GM12878 (cell line): ENCODE data around the gene DONSON. TPM values are rescaled to one million over a fixed set of nuclear protein-coding genes. Genes with fewer than 3 reads are reported as not detected.

ENCODE experiments used
- ATAC-seq: fragments of 200-7000 bp; cut with Tn5 transposase; 3 replicates; pipeline ENCODE4 v1.9.1; 2020; ENCODE audit warnings: mild to moderate bottlenecking, moderate library complexity
- BruUV-seq: library from RNA; stranded (reverse); fragments of 400-500 nt; replicated peaks from 2 replicates; lab custom pipeline; 2021; lab: Mats Ljungman, UMichigan
- CTCF ChIA-PET: fragments of 300-600 bp; sonication (Branson Sonifier 250); formaldehyde crosslinking; extraction: SDS; loops from one replicate; lab custom pipeline; 2021; ENCODE audit warnings: inconsistent platforms; lab: Yijun Ruan, JAX
- POLR2A ChIA-PET: fragments of 350-600 bp; formaldehyde crosslinking; extraction: SDS; loops from one replicate; lab custom pipeline; 2021; ENCODE audit warnings: inconsistent platforms; lab: Charles Lee
- RAD21 ChIA-PET: fragments of 300-600 bp; sonication (Branson Sonifier 250); formaldehyde crosslinking; loops from one replicate; lab custom pipeline; 2023; ENCODE audit warnings: antibody characterized with exemption; ENCODE audit not compliant: unreplicated experiment; lab: Charles Lee
- SMC1A ChIA-PET: fragments of 300-600 bp; sonication (Branson Sonifier 250); formaldehyde crosslinking; loops from one replicate; lab custom pipeline; 2023; ENCODE audit not compliant: unreplicated experiment, uncharacterized antibody; lab: Charles Lee
- DNase-seq: peaks from one replicate; pipeline ENCODE4 v3.0.0-alpha.2; 2011; ENCODE audit warnings: low read depth, low spot score
- FAIRE-seq: peaks from 3 replicates; lab custom pipeline; 2011; peaks lifted over from hg19 to GRCh38; lab: Jason Lieb, UNC
- H2AFZ ChIP-seq: 2 replicates; pipeline ENCODE4 v1.6.0; 2011; ENCODE audit warnings: low read depth, low read length, control low read depth; ENCODE audit not compliant: control insufficient read depth
- H3K27ac ChIP-seq: 2 replicates; pipeline ENCODE4 v1.5.1; 2011; ENCODE audit warnings: control low read depth; ENCODE audit not compliant: control insufficient read depth, insufficient read depth
- H3K27me3 ChIP-seq, 2 experiments: replicated peaks in 1 of 2; 2 replicates each; pipeline versions ENCODE4 v1.6.0 to v1.6.1; 2011; ENCODE audit warnings: low read length in 1 of 2; ENCODE audit not compliant: control insufficient read depth in 2 of 2, insufficient read depth in 2 of 2
- H3K36me3 ChIP-seq, 2 experiments: 2 replicates each; pipeline ENCODE4 v1.5.1; 2011; ENCODE audit warnings: low read length in 1 of 2; ENCODE audit not compliant: control insufficient read depth in 2 of 2, insufficient read depth in 2 of 2
- H3K4me1 ChIP-seq: 2 replicates; pipeline ENCODE4 v1.6.1; 2011; ENCODE audit warnings: mild to moderate bottlenecking, low read length, moderate library complexity, mixed read lengths; ENCODE audit not compliant: control insufficient read depth, insufficient read depth
- H3K4me2 ChIP-seq: 2 replicates; pipeline ENCODE4 v1.6.0; 2011; ENCODE audit warnings: control low read depth; ENCODE audit not compliant: control insufficient read depth, insufficient read depth
- H3K4me3 ChIP-seq: fragments of 200-600 bp; sonication (generic); 2 replicates; pipeline ENCODE4 v1.5.1; 2016
- H3K79me2 ChIP-seq: 2 replicates; pipeline ENCODE4 v1.6.0; 2011; ENCODE audit warnings: low read length; ENCODE audit not compliant: control insufficient read depth, insufficient read depth
- H3K9ac ChIP-seq: 2 replicates; pipeline ENCODE4 v1.8.0; 2011; ENCODE audit warnings: low read length, control low read depth, mixed read lengths; ENCODE audit not compliant: control insufficient read depth, insufficient read depth
- H3K9me3 ChIP-seq: replicated peaks from 3 replicates; pipeline ENCODE4 v1.5.1; 2011; ENCODE audit warnings: mild to moderate bottlenecking, low read length; ENCODE audit not compliant: control insufficient read depth, insufficient read depth
- H4K20me1 ChIP-seq: 2 replicates; pipeline ENCODE4 v1.6.0; 2011; ENCODE audit not compliant: control insufficient read depth, insufficient read depth
- CHD2 ChIP-seq: IDR thresholded peaks from 2 replicates; pipeline ENCODE4 v1.6.1; 2011; ENCODE audit warnings: low read depth, low read length, improper control_type of control experiment, borderline replicate concordance
- EP300 ChIP-seq, 2 experiments: fragments of 150-350 bp in 1 of 2; IDR thresholded peaks; 2 replicates each; pipeline ENCODE4 v1.6.1; 2011 to 2012; ENCODE audit warnings: low read depth in 2 of 2, low read length in 2 of 2, borderline replicate concordance in 1 of 2, improper control_type of control experiment in 1 of 2, inconsistent platforms in 1 of 2; ENCODE audit not compliant: control insufficient read depth in 1 of 2
- EZH2 ChIP-seq: IDR thresholded peaks from 2 replicates; pipeline ENCODE4 v1.6.1; 2012; ENCODE audit warnings: low read depth, mild to moderate bottlenecking, control low read depth, inconsistent platforms, low read length, borderline replicate concordance; ENCODE audit not compliant: control insufficient read depth
- HDGF ChIP-seq: fragments of 450-650 bp; IDR thresholded peaks from 2 replicates; pipeline ENCODE4 v1.6.1; 2016; ENCODE audit warnings: antibody characterized with exemption
- KAT2A ChIP-seq: conservative IDR thresholded peaks from 2 replicates; pipeline ENCODE4 v1.6.1; 2011; ENCODE audit warnings: low read depth, low read length; ENCODE audit not compliant: control insufficient read depth
- MTA3 ChIP-seq: IDR thresholded peaks from 2 replicates; pipeline ENCODE4 v1.6.1; 2012; ENCODE audit warnings: low read length, inconsistent platforms, borderline replicate concordance
- POLR2A ChIP-seq: IDR thresholded peaks from 2 replicates; pipeline ENCODE4 v1.6.1; 2011; ENCODE audit warnings: low read depth, mild to moderate bottlenecking, low read length
- POU2F2 ChIP-seq: IDR thresholded peaks from 3 replicates; pipeline ENCODE4 v1.6.1; 2011; ENCODE audit warnings: low read depth, mild to moderate bottlenecking, low read length, borderline replicate concordance
- RAD51 ChIP-seq: fragments of 450-650 bp; IDR thresholded peaks from 2 replicates; pipeline ENCODE4 v1.6.1; 2016; ENCODE audit warnings: moderate library complexity, mild to moderate bottlenecking, inconsistent platforms
- YY1 ChIP-seq: IDR thresholded peaks from 2 replicates; pipeline ENCODE4 v1.6.1; 2011; ENCODE audit warnings: low read depth, mild to moderate bottlenecking, low read length
- WGBS: methylation state at CpG from one replicate; pipeline ENCODE4 v1.1.6; 2016; ENCODE audit warnings: low lambda C conversion rate; ENCODE audit not compliant: insufficient replicate concordance, insufficient coverage; ENCODE audit errors: missing lambda C conversion rate; 5-methylcytosine and 5-hydroxymethylcytosine counted together
- in situ Hi-C: fragments of 300-500 bp; cut with MboI; formaldehyde crosslinking; loops from 9 replicates; pipeline ENCODE4 v1.14.3; 2018; ENCODE audit warnings: mixed read lengths
- intact Hi-C: fragments of 100-400 bp; cut with micrococcal nuclease; formaldehyde crosslinking; loops from one replicate; pipeline ENCODE4 v1.14.2; 2022; ENCODE audit not compliant: unreplicated experiment
- polyA plus RNA-seq, 11 experiments: library from polyadenylated mRNA; depleted of rRNA in 4 of 11; unstranded in 6 of 11; stranded (reverse) in 5 of 11; fragments of >200 nt; fragmentation: Nextera tagmentation in 4 of 11; fragmentation: Illumina TruSeq in 1 of 11; extraction: Ambion mirVana in 4 of 11; extraction: Trizol in 1 of 11; gene quantifications; 1 replicate in 1 of 11; 2 replicates in 10 of 11; pipeline versions ENCODE4 v1.2.1 to v1.2.3, GENCODE V29; 2011 to 2016; ENCODE audit warnings: inconsistent platforms in 2 of 11, missing spikeins in 2 of 11, low read depth in 1 of 11
- total RNA-seq, 4 experiments: library from RNA; depleted of rRNA in 3 of 4; stranded (reverse); fragments of >200 nt in 3 of 4; fragmentation: Illumina TruSeq in 1 of 4; extraction: Trizol in 1 of 4; gene quantifications; 2 replicates each; pipeline versions ENCODE4 v1.2.1 to v1.2.3, GENCODE V29; 2013 to 2021
- TF ChIP-seq, protein P1 (sequence below): fragments of 450-650 bp; formaldehyde crosslinking; IDR thresholded peaks from 2 replicates; pipeline ENCODE4 v1.4.0; 2020; ENCODE audit warnings: mild to moderate bottlenecking, moderate library complexity
- TF ChIP-seq, protein P2 (sequence below), 3 experiments: IDR thresholded peaks in 2 of 3; conservative IDR thresholded peaks in 1 of 3; 2 replicates each; pipeline ENCODE4 v1.5.1; 2011; ENCODE audit warnings: low read depth in 3 of 3, low read length in 3 of 3, mild to moderate bottlenecking in 3 of 3, control low read depth in 2 of 3, moderate library complexity in 2 of 3, inconsistent platforms in 1 of 3, mixed read lengths in 1 of 3; ENCODE audit not compliant: control insufficient read depth in 2 of 3, insufficient read depth in 1 of 3; ENCODE audit errors: extremely low read depth in 1 of 3
- TF ChIP-seq, protein P3 (sequence below): fragments of 450-650 bp; IDR thresholded peaks from 2 replicates; pipeline ENCODE4 v1.6.1; 2018; ENCODE audit warnings: borderline replicate concordance, mild to moderate bottlenecking; ENCODE audit not compliant: partially characterized antibody

DONSON gene
- total and polyA plus RNA-seq, 10 of the 15 experiments (the other 5 are each of a cell fraction or from before 2014, with no cell fraction given) = 13.6 to 51.2 (median 32.2) TPM

DNA sequence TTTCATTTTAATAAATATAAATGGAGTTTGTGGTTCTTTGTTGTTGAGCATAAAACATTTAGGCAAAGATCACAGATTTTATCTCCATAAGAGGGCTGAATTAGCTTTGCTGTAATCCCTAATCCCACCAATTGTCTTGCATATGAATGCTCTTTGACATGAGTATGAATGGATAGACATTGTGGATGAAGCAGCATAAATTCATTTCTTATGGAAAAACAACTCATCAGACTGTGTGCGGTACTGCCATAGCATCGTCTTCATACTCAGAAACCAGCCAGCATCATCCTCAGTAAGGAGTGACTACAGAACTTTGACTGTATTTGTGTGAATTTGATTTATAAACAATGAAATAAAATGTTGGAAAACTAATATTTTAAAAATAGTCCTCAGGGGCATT is 26.1 kb downstream of the DONSON start (continued):
- TF ChIP-seq, protein P1, sequence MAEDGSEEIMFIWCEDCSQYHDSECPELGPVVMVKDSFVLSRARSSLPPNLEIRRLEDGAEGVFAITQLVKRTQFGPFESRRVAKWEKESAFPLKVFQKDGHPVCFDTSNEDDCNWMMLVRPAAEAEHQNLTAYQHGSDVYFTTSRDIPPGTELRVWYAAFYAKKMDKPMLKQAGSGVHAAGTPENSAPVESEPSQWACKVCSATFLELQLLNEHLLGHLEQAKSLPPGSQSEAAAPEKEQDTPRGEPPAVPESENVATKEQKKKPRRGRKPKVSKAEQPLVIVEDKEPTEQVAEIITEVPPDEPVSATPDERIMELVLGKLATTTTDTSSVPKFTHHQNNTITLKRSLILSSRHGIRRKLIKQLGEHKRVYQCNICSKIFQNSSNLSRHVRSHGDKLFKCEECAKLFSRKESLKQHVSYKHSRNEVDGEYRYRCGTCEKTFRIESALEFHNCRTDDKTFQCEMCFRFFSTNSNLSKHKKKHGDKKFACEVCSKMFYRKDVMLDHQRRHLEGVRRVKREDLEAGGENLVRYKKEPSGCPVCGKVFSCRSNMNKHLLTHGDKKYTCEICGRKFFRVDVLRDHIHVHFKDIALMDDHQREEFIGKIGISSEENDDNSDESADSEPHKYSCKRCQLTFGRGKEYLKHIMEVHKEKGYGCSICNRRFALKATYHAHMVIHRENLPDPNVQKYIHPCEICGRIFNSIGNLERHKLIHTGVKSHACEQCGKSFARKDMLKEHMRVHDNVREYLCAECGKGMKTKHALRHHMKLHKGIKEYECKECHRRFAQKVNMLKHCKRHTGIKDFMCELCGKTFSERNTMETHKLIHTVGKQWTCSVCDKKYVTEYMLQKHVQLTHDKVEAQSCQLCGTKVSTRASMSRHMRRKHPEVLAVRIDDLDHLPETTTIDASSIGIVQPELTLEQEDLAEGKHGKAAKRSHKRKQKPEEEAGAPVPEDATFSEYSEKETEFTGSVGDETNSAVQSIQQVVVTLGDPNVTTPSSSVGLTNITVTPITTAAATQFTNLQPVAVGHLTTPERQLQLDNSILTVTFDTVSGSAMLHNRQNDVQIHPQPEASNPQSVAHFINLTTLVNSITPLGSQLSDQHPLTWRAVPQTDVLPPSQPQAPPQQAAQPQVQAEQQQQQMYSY (CRISPR knock-in tag) = no peak
- TF ChIP-seq KAT2A (no peak), CHD2 (no peak), MTA3 (no peak), HDGF (no peak)

DNA sequence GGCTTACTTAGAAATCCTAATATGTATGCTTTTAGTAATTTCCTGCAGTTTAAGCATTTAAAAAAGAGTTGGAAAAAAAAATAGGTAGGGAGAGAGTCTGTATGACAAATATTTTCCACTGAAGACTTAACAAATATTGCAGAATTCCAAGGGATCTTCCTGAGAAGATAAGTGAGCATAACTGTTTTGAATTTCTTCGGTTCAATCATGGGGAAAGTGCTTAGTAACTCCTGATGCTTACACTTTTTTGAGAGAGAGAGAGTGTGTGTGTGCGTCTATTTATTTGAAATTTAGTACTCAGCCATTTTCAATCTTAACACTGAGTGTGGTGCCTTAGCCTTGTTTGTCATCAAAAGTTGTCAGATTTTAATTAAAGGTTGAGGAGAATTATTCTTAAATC is 27.1 kb downstream of the DONSON start:
- Histone ChIP-seq H4K20me1 (no peaks in the 10 kb centered on the region), H2AFZ (no peak overlapping the region), H3K4me1 (no peaks in the 10 kb centered on the region), H3K9ac (no peak overlapping the region), H3K36me3 (peaks cover 14 to 30% of the 10 kb centered on the region in 2 experiments), H3K4me3 (no peak overlapping the region), H3K4me2 (no peak overlapping the region), H3K9me3 (no peaks in the 10 kb centered on the region), H3K27me3 (no peaks in the 10 kb centered on the region), H3K27ac (no peak overlapping the region), H3K79me2 (peaks cover 13% of the 10 kb centered on the region)
- FAIRE-seq (no peak), DNase-seq (no peak), ATAC-seq (no peak)
- in situ Hi-C loops (no loop called here), intact Hi-C loops (no loop called here)
- BruUV-seq = no TSS peak
- ChIA-PET CTCF (no interaction called here), RAD21 (interaction anchor here (0.8 kb wide), 1 partner anchor 23 kb away, joined by 3 read pairs; no protein-coding TSS in a partner anchor), SMC1A (interaction anchor here (0.5 kb wide), 1 partner anchor 100 kb away, joined by 3 read pairs; no protein-coding TSS in a partner anchor), POLR2A (interaction anchor here (0.6 kb wide), 1 partner anchor 39 kb away, joined by 5 read pairs; no protein-coding TSS in a partner anchor)
- 100% methylated on average over 2 of the region's 2 CpGs for WGBS
- TF ChIP-seq RAD51 (no peak), YY1 (no peak), EP300 (IDR thresholded peaks at IDR 0.05; ENCODE audit: borderline replicate concordance in 1 of 2, control insufficient read depth in 1 of 2, low read depth in 2 of 2, low read length in 2 of 2) (no peak), POLR2A (no peak), POU2F2 (no peak), EZH2 (no peak)
- TF ChIP-seq, protein P2, sequence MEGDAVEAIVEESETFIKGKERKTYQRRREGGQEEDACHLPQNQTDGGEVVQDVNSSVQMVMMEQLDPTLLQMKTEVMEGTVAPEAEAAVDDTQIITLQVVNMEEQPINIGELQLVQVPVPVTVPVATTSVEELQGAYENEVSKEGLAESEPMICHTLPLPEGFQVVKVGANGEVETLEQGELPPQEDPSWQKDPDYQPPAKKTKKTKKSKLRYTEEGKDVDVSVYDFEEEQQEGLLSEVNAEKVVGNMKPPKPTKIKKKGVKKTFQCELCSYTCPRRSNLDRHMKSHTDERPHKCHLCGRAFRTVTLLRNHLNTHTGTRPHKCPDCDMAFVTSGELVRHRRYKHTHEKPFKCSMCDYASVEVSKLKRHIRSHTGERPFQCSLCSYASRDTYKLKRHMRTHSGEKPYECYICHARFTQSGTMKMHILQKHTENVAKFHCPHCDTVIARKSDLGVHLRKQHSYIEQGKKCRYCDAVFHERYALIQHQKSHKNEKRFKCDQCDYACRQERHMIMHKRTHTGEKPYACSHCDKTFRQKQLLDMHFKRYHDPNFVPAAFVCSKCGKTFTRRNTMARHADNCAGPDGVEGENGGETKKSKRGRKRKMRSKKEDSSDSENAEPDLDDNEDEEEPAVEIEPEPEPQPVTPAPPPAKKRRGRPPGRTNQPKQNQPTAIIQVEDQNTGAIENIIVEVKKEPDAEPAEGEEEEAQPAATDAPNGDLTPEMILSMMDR (IDR thresholded peaks at IDR 0.05 in 2 of 3, conservative IDR thresholded peaks at IDR 0.05 in 1 of 3; ENCODE audit: control insufficient read depth in 2 of 3, extremely low read depth in 1 of 3, insufficient read depth in 1 of 3, low read depth in 3 of 3, low read length in 3 of 3) = no peak
- TF ChIP-seq, protein P3, sequence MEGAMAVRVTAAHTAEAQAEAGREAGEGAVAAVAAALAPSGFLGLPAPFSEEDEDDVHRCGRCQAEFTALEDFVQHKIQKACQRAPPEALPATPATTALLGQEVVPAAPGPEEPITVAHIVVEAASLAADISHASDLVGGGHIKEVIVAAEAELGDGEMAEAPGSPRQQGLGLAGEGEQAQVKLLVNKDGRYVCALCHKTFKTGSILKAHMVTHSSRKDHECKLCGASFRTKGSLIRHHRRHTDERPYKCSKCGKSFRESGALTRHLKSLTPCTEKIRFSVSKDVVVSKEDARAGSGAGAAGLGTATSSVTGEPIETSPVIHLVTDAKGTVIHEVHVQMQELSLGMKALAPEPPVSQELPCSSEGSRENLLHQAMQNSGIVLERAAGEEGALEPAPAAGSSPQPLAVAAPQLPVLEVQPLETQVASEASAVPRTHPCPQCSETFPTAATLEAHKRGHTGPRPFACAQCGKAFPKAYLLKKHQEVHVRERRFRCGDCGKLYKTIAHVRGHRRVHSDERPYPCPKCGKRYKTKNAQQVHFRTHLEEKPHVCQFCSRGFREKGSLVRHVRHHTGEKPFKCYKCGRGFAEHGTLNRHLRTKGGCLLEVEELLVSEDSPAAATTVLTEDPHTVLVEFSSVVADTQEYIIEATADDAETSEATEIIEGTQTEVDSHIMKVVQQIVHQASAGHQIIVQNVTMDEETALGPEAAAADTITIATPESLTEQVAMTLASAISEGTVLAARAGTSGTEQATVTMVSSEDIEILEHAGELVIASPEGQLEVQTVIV = no peak
